GM23338 (cell line): ENCODE results near the gene HES4. TPM values are rescaled to one million over a fixed set of nuclear protein-coding genes. Genes with fewer than 3 reads are reported as not detected.
A peak's percentile ranks its signal among the peaks of the same experiment; 100 is the strongest.

Experiments
- ATAC-seq: fragments of 200-7000 bp; cut with Tn5 transposase; 3 replicates; pipeline ENCODE4 v1.9.1; 2020
- DNase-seq: peaks from one replicate; pipeline ENCODE4 v3.0.0-alpha.2; 2015; ENCODE audit warnings: low spot score
- H2AFZ ChIP-seq: fragments of 200-600 bp; sonication (generic); 2 replicates; pipeline ENCODE4 v1.8.0; 2016; ENCODE audit warnings: antibody characterized with exemption, mild to moderate bottlenecking, moderate library complexity
- H3F3A ChIP-seq: fragments of 200-600 bp; sonication (generic); replicated peaks from 2 replicates; pipeline ENCODE4 v1.8.0; 2017; ENCODE audit warnings: antibody characterized with exemption, mixed run types, low read depth
- H3K27ac ChIP-seq: fragments of 200-600 bp; sonication (generic); 2 replicates; pipeline ENCODE4 v1.6.1; 2016; ENCODE audit warnings: low read depth
- H3K27me3 ChIP-seq: fragments of 200-600 bp; sonication (generic); 2 replicates; pipeline ENCODE4 v1.8.0; 2016; ENCODE audit warnings: mild to moderate bottlenecking, mixed run types, moderate library complexity; ENCODE audit not compliant: insufficient read depth
- H3K36me3 ChIP-seq: fragments of 200-600 bp; sonication (generic); 2 replicates; pipeline ENCODE4 v1.8.0; 2016; ENCODE audit warnings: mild to moderate bottlenecking; ENCODE audit not compliant: insufficient read depth
- H3K4me1 ChIP-seq: fragments of 200-600 bp; sonication (generic); 2 replicates; pipeline ENCODE4 v1.8.0; 2016; ENCODE audit warnings: mild to moderate bottlenecking, moderate library complexity; ENCODE audit not compliant: insufficient read depth
- H3K4me2 ChIP-seq: fragments of 200-600 bp; sonication (generic); 2 replicates; pipeline ENCODE4 v1.7.1; 2017; ENCODE audit warnings: mixed run types
- H3K4me3 ChIP-seq: fragments of 200-600 bp; sonication (generic); 2 replicates; pipeline ENCODE4 v1.6.1; 2016; ENCODE audit warnings: mixed run types
- H3K79me2 ChIP-seq: fragments of 200-600 bp; sonication (generic); replicated peaks from 2 replicates; pipeline ENCODE4 v1.8.0; 2017; ENCODE audit warnings: mild to moderate bottlenecking; ENCODE audit not compliant: insufficient read depth
- H3K9me2 ChIP-seq: fragments of 200-600 bp; sonication (generic); 2 replicates; pipeline ENCODE4 v1.8.0; 2017; ENCODE audit not compliant: insufficient read depth
- H4K20me1 ChIP-seq: fragments of 200-600 bp; sonication (generic); replicated peaks from 2 replicates; pipeline ENCODE4 v1.8.0; 2017; ENCODE audit warnings: mild to moderate bottlenecking; ENCODE audit not compliant: insufficient read depth
- H3K27ac Mint-ChIP-seq: 2 replicates; pipeline ENCODE4 v1.8.0; 2020; ENCODE audit warnings: inconsistent platforms, mild to moderate bottlenecking, moderate library complexity, mixed read lengths
- H3K27me3 Mint-ChIP-seq: 3 replicates; pipeline ENCODE4 v1.8.0; 2022; ENCODE audit warnings: low read depth, mild to moderate bottlenecking, moderate library complexity, mixed read lengths, inconsistent platforms; ENCODE audit not compliant: insufficient read depth, poor library complexity
- H3K36me3 Mint-ChIP-seq: 3 replicates; pipeline ENCODE4 v1.8.0; 2021; ENCODE audit warnings: low read depth, mild to moderate bottlenecking, inconsistent platforms, moderate library complexity, mixed read lengths
- H3K4me1 Mint-ChIP-seq: 3 replicates; pipeline ENCODE4 v1.8.0; 2020; ENCODE audit warnings: mild to moderate bottlenecking, inconsistent platforms, mixed read lengths
- H3K4me3 Mint-ChIP-seq: 3 replicates; pipeline ENCODE4 v1.8.0; 2021; ENCODE audit warnings: moderate library complexity, mild to moderate bottlenecking, inconsistent platforms, mixed read lengths
- H3K9me3 Mint-ChIP-seq: 3 replicates; pipeline ENCODE4 v1.8.0; 2020; ENCODE audit warnings: moderate library complexity, mild to moderate bottlenecking, inconsistent platforms, mixed read lengths
- CREB1 ChIP-seq: fragments of 250-450 bp; sonication (Bioruptor Pico); IDR thresholded peaks from 2 replicates; pipeline ENCODE4 v1.5.0; 2020; ENCODE audit warnings: low read depth, mild to moderate bottlenecking, moderate library complexity
- EZH2 ChIP-seq: fragments of 200-600 bp; sonication (generic); IDR thresholded peaks from one replicate; pipeline ENCODE4 v1.8.0; 2017; ENCODE audit warnings: antibody characterized with exemption, mild to moderate bottlenecking, low read depth; ENCODE audit not compliant: unreplicated experiment
- EZH2phosphoT487 ChIP-seq: fragments of 200-600 bp; sonication (generic); IDR thresholded peaks from one replicate; pipeline ENCODE4 v1.8.1; 2018; ENCODE audit warnings: antibody characterized with exemption; ENCODE audit not compliant: unreplicated experiment
- JUNB ChIP-seq: IDR thresholded peaks from one replicate; pipeline ENCODE4 v1.6.1; 2016; ENCODE audit warnings: antibody characterized with exemption; ENCODE audit not compliant: unreplicated experiment
- NANOG ChIP-seq: IDR thresholded peaks from 2 replicates; pipeline ENCODE4 v1.6.1; 2016; ENCODE audit warnings: antibody characterized with exemption, borderline replicate concordance
- POLR2AphosphoS5 ChIP-seq: IDR thresholded peaks from 2 replicates; pipeline ENCODE4 v1.6.1; 2016; ENCODE audit warnings: antibody characterized with exemption, low read depth
- STAT1 ChIP-seq: IDR thresholded peaks from one replicate; pipeline ENCODE4 v1.6.1; 2016; ENCODE audit warnings: antibody characterized with exemption; ENCODE audit not compliant: unreplicated experiment
- ZNF114 ChIP-seq: fragments of 250-450 bp; sonication (Bioruptor Pico); IDR thresholded peaks from 2 replicates; pipeline ENCODE4 v1.5.0; 2020; ENCODE audit warnings: mild to moderate bottlenecking, moderate library complexity
- ZNF331 ChIP-seq: fragments of 250-450 bp; sonication (Bioruptor Pico); IDR thresholded peaks from 2 replicates; pipeline ENCODE4 v1.5.0; 2020; ENCODE audit warnings: low read depth, mild to moderate bottlenecking, moderate library complexity
- polyA plus RNA-seq: library from polyadenylated mRNA; unstranded; fragments of >200 nt; fragmentation: Nextera tagmentation; extraction: Ambion mirVana; gene quantifications from 2 replicates; pipeline ENCODE4 v1.2.1, GENCODE V29; 2016
- total RNA-seq: library from RNA; depleted of rRNA; stranded (reverse); fragments of >200 nt; shearing (Covaris generic); gene quantifications from 2 replicates; pipeline ENCODE4 v1.2.3, GENCODE V29; 2014
- TF ChIP-seq, protein P1 (sequence below): fragments of 250-450 bp; sonication (Bioruptor Pico); IDR thresholded peaks from 2 replicates; pipeline ENCODE4 v1.5.0; 2020; ENCODE audit warnings: mild to moderate bottlenecking, moderate library complexity
- TF ChIP-seq, protein P2 (sequence below), 2 experiments: fragments of 200-600 bp in 1 of 2; sonication (generic) in 1 of 2; conservative IDR thresholded peaks; 2 replicates each; pipeline versions ENCODE4 v1.5.1 to v1.6.1; 2016 to 2017; ENCODE audit warnings: antibody characterized with exemption in 2 of 2, low read depth in 2 of 2, mild to moderate bottlenecking in 2 of 2, moderate library complexity in 1 of 2
- TF ChIP-seq, protein P3 (sequence below): IDR thresholded peaks from one replicate; pipeline ENCODE4 v1.6.1; 2018; ENCODE audit warnings: antibody characterized with exemption; ENCODE audit not compliant: unreplicated experiment
- TF ChIP-seq, protein P4 (sequence below): IDR thresholded peaks from 2 replicates; pipeline ENCODE4 v1.6.1; 2016; ENCODE audit warnings: antibody characterized with exemption

The HES4 gene
- total and polyA plus RNA-seq, 2 experiments from 2014 or later, result 2.3 to 6.7 TPM

DNA sequence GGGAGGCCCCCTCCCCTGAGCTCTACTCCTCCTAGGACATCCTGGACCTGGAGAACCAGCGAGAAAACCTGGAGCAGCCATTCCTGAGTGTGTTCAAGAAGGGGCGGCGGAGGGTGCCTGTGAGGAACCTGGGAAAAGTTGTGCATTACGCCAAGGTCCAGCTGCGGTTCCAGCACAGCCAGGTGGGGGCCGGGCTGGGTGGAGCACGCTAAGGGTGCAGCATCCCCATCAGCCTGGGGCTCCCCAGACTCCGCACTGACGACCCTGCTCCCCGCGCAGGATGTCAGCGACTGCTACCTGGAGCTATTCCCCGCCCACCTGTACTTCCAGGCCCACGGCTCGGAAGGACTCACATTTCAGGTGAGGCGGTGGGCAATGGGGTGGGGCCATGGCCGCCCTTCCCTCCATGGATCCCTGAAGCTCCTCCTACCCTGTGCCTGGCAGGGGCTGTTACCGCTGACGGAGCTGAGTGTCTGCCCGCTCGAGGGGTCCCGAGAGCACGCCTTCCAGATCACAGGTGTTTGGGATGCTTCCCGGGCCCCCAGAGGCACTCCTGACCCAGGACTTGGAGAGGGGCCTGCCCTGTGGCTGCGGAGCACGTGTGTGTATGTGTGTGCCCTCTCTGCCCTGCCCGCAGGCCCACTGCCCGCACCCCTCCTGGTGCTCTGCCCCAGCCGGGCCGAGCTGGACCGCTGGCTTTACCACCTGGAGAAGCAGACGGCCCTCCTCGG lies 29.5 kb downstream of the HES4 start:
- H3K36me3 ChIP-seq, result no peaks in the 10 kb centered on the region
- no peaks in the 10 kb centered on the region for H3K9me2 ChIP-seq
- H3K4me3 ChIP-seq, result peak overlapping the region; percentile 41; the same call in 1 of the 2 replicates
- Mint-ChIP-seq H3K4me1 (no peaks in the 10 kb centered on the region; the same call in 2 of the 3 replicates), H3K36me3 (no peaks in the 10 kb centered on the region), H3K27me3 (peaks cover 38% of the 10 kb centered on the region), H3K4me3 (peak overlapping the region; percentile 36; the same call in 1 of the 3 replicates), H3K9me3 (no peaks in the 10 kb centered on the region), H3K27ac (no peak overlapping the region)
- H3K27me3 ChIP-seq, result peaks cover 40% of the 10 kb centered on the region
- DNase-seq (peak; percentile 71), ATAC-seq (peak; percentile 49)
- H3K4me2 ChIP-seq, result peak overlapping the region; percentile 71
- H2AFZ ChIP-seq, result no peak overlapping the region
- H3K4me1 ChIP-seq, result no peaks in the 10 kb centered on the region; the same call in 1 of the 2 replicates
- 0 out of 2 replicates have a peak, but pooled peaks cover 2% of the 10 kb centered on the region for H4K20me1 ChIP-seq
- peaks cover 7% of the 10 kb centered on the region for H3F3A ChIP-seq
- H3K79me2 ChIP-seq, result no peaks in the 10 kb centered on the region
- H3K27ac ChIP-seq, result no peak overlapping the region
- TF ChIP-seq ZNF331 (CRISPR knock-in tag), result no peak
- no peak for TF ChIP-seq POLR2AphosphoS5
- no peak for TF ChIP-seq EZH2
- TF ChIP-seq, protein P1, sequence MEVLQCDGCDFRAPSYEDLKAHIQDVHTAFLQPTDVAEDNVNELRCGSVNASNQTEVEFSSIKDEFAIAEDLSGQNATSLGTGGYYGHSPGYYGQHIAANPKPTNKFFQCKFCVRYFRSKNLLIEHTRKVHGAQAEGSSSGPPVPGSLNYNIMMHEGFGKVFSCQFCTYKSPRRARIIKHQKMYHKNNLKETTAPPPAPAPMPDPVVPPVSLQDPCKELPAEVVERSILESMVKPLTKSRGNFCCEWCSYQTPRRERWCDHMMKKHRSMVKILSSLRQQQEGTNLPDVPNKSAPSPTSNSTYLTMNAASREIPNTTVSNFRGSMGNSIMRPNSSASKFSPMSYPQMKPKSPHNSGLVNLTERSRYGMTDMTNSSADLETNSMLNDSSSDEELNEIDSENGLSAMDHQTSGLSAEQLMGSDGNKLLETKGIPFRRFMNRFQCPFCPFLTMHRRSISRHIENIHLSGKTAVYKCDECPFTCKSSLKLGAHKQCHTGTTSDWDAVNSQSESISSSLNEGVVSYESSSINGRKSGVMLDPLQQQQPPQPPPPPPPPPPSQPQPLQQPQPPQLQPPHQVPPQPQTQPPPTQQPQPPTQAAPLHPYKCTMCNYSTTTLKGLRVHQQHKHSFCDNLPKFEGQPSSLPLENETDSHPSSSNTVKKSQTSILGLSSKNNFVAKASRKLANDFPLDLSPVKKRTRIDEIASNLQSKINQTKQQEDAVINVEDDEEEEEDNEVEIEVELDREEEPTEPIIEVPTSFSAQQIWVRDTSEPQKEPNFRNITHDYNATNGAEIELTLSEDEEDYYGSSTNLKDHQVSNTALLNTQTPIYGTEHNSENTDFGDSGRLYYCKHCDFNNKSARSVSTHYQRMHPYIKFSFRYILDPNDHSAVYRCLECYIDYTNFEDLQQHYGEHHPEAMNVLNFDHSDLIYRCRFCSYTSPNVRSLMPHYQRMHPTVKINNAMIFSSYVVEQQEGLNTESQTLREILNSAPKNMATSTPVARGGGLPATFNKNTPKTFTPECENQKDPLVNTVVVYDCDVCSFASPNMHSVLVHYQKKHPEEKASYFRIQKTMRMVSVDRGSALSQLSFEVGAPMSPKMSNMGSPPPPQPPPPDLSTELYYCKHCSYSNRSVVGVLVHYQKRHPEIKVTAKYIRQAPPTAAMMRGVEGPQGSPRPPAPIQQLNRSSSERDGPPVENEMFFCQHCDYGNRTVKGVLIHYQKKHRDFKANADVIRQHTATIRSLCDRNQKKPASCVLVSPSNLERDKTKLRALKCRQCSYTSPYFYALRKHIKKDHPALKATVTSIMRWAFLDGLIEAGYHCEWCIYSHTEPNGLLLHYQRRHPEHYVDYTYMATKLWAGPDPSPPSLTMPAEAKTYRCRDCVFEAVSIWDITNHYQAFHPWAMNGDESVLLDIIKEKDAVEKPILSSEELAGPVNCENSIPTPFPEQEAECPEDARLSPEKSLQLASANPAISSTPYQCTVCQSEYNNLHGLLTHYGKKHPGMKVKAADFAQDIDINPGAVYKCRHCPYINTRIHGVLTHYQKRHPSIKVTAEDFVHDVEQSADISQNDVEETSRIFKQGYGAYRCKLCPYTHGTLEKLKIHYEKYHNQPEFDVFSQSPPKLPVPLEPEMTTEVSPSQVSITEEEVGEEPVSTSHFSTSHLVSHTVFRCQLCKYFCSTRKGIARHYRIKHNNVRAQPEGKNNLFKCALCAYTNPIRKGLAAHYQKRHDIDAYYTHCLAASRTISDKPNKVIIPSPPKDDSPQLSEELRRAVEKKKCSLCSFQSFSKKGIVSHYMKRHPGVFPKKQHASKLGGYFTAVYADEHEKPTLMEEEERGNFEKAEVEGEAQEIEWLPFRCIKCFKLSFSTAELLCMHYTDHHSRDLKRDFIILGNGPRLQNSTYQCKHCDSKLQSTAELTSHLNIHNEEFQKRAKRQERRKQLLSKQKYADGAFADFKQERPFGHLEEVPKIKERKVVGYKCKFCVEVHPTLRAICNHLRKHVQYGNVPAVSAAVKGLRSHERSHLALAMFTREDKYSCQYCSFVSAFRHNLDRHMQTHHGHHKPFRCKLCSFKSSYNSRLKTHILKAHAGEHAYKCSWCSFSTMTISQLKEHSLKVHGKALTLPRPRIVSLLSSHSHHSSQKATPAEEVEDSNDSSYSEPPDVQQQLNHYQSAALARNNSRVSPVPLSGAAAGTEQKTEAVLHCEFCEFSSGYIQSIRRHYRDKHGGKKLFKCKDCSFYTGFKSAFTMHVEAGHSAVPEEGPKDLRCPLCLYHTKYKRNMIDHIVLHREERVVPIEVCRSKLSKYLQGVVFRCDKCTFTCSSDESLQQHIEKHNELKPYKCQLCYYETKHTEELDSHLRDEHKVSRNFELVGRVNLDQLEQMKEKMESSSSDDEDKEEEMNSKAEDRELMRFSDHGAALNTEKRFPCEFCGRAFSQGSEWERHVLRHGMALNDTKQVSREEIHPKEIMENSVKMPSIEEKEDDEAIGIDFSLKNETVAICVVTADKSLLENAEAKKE, result no peak
- TF ChIP-seq CREB1, result no peak
- no peak for TF ChIP-seq JUNB
- TF ChIP-seq, protein P2, sequence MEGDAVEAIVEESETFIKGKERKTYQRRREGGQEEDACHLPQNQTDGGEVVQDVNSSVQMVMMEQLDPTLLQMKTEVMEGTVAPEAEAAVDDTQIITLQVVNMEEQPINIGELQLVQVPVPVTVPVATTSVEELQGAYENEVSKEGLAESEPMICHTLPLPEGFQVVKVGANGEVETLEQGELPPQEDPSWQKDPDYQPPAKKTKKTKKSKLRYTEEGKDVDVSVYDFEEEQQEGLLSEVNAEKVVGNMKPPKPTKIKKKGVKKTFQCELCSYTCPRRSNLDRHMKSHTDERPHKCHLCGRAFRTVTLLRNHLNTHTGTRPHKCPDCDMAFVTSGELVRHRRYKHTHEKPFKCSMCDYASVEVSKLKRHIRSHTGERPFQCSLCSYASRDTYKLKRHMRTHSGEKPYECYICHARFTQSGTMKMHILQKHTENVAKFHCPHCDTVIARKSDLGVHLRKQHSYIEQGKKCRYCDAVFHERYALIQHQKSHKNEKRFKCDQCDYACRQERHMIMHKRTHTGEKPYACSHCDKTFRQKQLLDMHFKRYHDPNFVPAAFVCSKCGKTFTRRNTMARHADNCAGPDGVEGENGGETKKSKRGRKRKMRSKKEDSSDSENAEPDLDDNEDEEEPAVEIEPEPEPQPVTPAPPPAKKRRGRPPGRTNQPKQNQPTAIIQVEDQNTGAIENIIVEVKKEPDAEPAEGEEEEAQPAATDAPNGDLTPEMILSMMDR (conservative IDR thresholded peaks at IDR 0.05; ENCODE audit: low read depth in 2 of 2), result no peak
- TF ChIP-seq, protein P3, sequence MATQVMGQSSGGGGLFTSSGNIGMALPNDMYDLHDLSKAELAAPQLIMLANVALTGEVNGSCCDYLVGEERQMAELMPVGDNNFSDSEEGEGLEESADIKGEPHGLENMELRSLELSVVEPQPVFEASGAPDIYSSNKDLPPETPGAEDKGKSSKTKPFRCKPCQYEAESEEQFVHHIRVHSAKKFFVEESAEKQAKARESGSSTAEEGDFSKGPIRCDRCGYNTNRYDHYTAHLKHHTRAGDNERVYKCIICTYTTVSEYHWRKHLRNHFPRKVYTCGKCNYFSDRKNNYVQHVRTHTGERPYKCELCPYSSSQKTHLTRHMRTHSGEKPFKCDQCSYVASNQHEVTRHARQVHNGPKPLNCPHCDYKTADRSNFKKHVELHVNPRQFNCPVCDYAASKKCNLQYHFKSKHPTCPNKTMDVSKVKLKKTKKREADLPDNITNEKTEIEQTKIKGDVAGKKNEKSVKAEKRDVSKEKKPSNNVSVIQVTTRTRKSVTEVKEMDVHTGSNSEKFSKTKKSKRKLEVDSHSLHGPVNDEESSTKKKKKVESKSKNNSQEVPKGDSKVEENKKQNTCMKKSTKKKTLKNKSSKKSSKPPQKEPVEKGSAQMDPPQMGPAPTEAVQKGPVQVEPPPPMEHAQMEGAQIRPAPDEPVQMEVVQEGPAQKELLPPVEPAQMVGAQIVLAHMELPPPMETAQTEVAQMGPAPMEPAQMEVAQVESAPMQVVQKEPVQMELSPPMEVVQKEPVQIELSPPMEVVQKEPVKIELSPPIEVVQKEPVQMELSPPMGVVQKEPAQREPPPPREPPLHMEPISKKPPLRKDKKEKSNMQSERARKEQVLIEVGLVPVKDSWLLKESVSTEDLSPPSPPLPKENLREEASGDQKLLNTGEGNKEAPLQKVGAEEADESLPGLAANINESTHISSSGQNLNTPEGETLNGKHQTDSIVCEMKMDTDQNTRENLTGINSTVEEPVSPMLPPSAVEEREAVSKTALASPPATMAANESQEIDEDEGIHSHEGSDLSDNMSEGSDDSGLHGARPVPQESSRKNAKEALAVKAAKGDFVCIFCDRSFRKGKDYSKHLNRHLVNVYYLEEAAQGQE, result no peak
- TF ChIP-seq, protein P4, sequence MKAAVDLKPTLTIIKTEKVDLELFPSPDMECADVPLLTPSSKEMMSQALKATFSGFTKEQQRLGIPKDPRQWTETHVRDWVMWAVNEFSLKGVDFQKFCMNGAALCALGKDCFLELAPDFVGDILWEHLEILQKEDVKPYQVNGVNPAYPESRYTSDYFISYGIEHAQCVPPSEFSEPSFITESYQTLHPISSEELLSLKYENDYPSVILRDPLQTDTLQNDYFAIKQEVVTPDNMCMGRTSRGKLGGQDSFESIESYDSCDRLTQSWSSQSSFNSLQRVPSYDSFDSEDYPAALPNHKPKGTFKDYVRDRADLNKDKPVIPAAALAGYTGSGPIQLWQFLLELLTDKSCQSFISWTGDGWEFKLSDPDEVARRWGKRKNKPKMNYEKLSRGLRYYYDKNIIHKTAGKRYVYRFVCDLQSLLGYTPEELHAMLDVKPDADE, result no peak
- no peak for TF ChIP-seq EZH2phosphoT487
- TF ChIP-seq STAT1, result no peak
- TF ChIP-seq ZNF114 (CRISPR knock-in tag), result no peak
- TF ChIP-seq NANOG, result no peak
